Measurements from ENCODE around the gene ASMT. TPM values are rescaled to one million over a fixed set of nuclear protein-coding genes. Genes with fewer than 3 reads are reported as not detected.

Gene ASMT
- total and polyA plus RNA-seq, 3 experiments from 2014 or later, result 0.40 to 2.1 (median 1.9) TPM

DNA sequence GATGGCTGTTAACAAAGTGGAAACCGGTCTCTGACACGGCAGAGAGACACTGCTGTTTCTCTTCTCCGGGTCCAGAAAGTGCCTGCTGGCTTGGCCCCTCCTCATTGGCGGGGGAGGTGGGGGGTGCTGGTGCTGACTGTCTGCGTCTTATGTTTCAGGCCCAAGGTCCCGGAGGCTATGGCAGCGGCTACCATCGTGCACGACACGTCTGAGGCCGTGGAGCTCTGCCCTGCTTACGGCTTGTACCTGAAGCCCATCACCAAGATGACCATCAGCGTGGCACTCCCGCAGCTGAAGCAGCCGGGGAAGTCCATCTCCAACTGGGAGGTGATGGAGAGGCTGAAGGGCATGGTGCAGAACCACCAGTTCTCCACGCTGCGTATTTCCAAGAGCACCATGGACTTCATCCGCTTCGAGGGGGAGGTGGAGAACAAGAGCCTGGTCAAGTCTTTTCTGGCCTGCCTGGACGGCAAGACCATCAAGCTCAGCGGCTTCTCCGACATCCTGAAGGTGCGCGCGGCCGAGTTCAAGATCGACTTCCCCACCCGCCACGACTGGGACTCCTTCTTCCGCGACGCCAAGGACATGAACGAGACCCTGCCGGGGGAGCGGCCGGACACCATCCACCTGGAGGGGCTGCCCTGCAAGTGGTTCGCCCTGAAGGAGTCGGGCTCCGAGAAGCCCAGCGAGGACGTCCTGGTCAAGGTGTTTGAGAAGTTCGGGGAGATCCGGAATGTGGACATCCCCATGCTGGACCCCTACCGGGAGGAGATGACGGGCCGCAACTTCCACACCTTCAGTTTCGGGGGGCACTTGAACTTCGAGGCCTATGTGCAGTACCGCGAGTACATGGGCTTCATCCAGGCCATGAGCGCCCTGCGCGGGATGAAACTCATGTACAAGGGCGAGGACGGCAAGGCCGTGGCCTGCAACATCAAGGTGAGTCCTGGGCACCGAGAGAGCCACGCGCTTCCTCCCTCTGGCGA is 21.3 kb upstream of the ASMT start:
- H3K9me3 ChIP-seq (ENCODE audit: low read length), result no peaks in the 10 kb centered on the region
- H3K4me3 Mint-ChIP-seq, result peak overlapping the region; percentile 90 to 98 (median 92)
- H3K4me3 ChIP-seq (ENCODE audit: low read length), result peak overlapping the region; percentile 73
- CTCF ChIA-PET, result no interaction called here
- peak in 1 of 5 donors; percentile 50 for DNase-seq
- H3K27ac Mint-ChIP-seq, result peak overlapping the region; percentile 75 to 97 (median 92)
- H3K27me3 ChIP-seq (ENCODE audit: insufficient read depth, low read length, poor library complexity, severe bottlenecking), result no peaks in the 10 kb centered on the region
- H3K4me1 Mint-ChIP-seq, result peaks cover 27 to 45% (median 37%) of the 10 kb centered on the region in 3 donors
- H3K27me3 Mint-ChIP-seq, result peaks cover 0 to 3% of the 10 kb centered on the region in 2 donors
- peaks cover 48% of the 10 kb centered on the region for H3K36me3 ChIP-seq (ENCODE audit: insufficient read depth, low read length)
- H3K36me3 Mint-ChIP-seq, result peaks cover 0 to 58% (median 2%) of the 10 kb centered on the region in 3 donors
- H3K27ac ChIP-seq (ENCODE audit: low read depth, low read length), result no peak overlapping the region
- H3K4me1 ChIP-seq (ENCODE audit: insufficient read depth, low read length), result peaks cover 20% of the 10 kb centered on the region
- H3K9me3 Mint-ChIP-seq, result no peaks in the 10 kb centered on the region
- POLR2A ChIA-PET, result no interaction called here

DNA sequence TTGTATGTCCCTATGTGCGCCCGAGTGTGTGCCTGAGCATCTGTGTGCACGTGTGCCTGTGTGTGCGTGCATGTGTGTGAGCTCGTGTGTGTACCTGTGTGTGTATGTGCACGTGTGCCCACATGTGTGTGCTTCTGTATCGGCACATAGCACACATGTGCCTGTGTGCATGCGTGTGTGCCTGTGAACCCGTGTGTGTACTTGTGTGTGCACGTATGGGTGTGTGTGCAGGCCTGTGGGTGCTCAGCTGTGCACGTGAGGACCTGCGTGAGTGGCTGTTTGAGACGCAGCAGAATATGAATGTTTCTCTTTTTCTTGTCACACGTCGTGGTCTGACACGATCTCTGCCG is 19.2 kb upstream of the ASMT start:
- POLR2A ChIA-PET, result no interaction called here
- no peaks in the 10 kb centered on the region for H3K9me3 ChIP-seq (ENCODE audit: low read length)
- H3K27me3 Mint-ChIP-seq, result peaks cover 0 to 2% of the 10 kb centered on the region in 2 donors
- DNase-seq, result no peak
- H3K27ac ChIP-seq (ENCODE audit: low read depth, low read length), result no peak overlapping the region
- H3K27ac Mint-ChIP-seq, result peak overlapping the region in 2 of 8 donors; percentile 57 to 77
- H3K36me3 ChIP-seq (ENCODE audit: insufficient read depth, low read length), result peaks cover 58% of the 10 kb centered on the region
- no peaks in the 10 kb centered on the region for H3K9me3 Mint-ChIP-seq
- peak overlapping the region in 4 of 7 donors; percentile 39 to 81 (median 53) for H3K4me3 Mint-ChIP-seq
- peaks cover 3 to 76% (median 5%) of the 10 kb centered on the region in 3 donors for H3K36me3 Mint-ChIP-seq
- H3K4me1 ChIP-seq (ENCODE audit: insufficient read depth, low read length), result peaks cover 20% of the 10 kb centered on the region
- CTCF ChIA-PET, result no interaction called here
- H3K27me3 ChIP-seq (ENCODE audit: insufficient read depth, low read length, poor library complexity, severe bottlenecking), result no peaks in the 10 kb centered on the region
- H3K4me3 ChIP-seq (ENCODE audit: low read length), result no peak overlapping the region
- H3K4me1 Mint-ChIP-seq, result peaks cover 27 to 43% (median 34%) of the 10 kb centered on the region in 3 donors

DNA sequence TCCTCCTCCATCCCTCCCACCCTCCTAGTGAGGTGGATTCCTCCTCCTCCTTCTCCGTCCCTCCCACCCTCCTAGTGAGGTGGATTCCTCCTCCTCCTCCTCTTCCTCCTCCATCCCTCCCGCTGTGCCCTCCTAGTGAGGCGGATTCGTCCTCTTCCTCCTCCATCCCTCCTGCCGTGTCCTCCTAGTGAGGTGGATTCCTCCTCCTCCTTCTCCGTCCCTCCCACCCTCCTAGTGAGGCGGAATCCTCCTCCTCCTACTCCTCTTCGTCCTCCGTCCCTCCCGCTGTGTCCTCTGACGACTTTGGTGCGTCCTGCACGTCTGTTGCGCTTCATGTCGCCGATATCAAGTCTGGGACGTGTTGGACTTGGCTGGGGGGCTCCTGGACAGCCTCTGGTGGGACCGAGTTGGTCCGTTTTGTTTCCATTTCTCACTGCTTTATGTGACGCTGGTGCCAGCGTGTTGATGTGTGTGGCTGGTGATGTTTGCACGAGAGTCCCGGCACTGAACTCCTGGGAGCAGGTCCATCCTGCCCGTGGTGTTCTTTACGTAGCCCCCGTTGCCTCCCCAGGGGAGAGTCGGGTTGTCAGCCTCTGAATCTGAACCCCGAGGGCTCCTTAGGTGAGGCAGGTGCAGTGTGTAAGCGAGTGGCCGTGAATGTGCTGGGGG is 18.0 kb upstream of the ASMT start:
- no peak for DNase-seq
- POLR2A ChIA-PET, result no interaction called here
- peaks cover 8 to 83% (median 8%) of the 10 kb centered on the region in 3 donors for H3K36me3 Mint-ChIP-seq

GRCh38 chrX:1597345-1598020 is 17.4 kb upstream of the ASMT start:
- DNase-seq, result no peak

More for the DNA sequence above, 18.0 kb upstream of the ASMT start:
- Histone ChIP-seq H3K27me3 (ENCODE audit: insufficient read depth, low read length, poor library complexity, severe bottlenecking) (no peaks in the 10 kb centered on the region), H3K9me3 (ENCODE audit: low read length) (no peaks in the 10 kb centered on the region), H3K36me3 (ENCODE audit: insufficient read depth, low read length) (peaks cover 61% of the 10 kb centered on the region), H3K4me3 (ENCODE audit: low read length) (no peak overlapping the region), H3K4me1 (ENCODE audit: insufficient read depth, low read length) (peaks cover 20% of the 10 kb centered on the region), H3K27ac (ENCODE audit: low read depth, low read length) (no peak overlapping the region)
- Mint-ChIP-seq H3K4me3 (peak overlapping the region in 1 of 7 donors; percentile 29), H3K27me3 (peaks cover 0 to 2% of the 10 kb centered on the region in 2 donors), H3K4me1 (peaks cover 27 to 40% (median 34%) of the 10 kb centered on the region in 3 donors), H3K27ac (peak overlapping the region in 2 of 8 donors; percentile 61 to 67), H3K9me3 (no peaks in the 10 kb centered on the region)
- CTCF ChIA-PET, result no interaction called here

DNA sequence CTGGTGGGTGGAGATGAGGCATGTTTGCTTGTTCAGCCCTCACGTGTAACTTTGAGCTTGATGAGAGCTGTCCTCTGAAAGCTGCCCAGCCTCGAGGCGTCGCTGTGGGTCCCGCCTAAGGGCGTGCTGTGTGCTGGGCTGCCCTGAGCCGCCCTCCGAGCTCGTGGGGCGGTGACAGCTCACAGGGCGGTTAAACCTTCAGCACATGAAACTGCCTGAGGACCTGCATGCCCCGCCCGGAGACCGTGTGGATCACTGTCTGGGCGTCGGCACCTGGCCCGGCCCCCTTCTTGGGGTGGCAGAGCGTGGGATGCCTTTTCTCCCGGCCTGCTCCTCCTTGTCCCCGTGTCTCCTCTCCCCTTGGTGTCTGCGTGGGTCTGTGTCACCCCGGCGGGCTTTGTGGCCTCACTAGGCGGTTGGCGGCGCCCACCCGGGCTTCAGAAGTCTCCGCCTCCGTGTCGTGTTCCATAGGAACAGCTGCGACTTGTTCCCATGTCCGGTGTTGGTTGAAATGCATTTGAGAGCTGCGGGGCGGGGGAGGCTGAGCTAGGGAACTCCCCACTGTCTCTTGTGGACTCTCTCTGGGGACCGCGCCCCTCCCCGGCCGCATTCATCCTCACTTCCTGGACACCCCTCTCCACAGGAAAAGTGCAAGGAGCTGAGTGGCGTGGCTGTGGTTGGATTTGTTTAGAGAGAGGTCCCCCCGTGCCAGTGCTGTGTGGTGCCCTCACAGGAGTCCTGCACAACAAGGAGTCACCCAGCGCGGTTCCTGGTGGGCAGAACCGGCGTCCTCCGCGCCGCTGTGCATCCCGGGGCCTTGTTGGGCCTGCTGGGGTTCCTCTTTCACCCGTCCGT is 16.6 kb upstream of the ASMT start:
- H3K9me3 Mint-ChIP-seq, result no peaks in the 10 kb centered on the region
- POLR2A ChIA-PET, result no interaction called here
- DNase-seq, result no peak
- Histone ChIP-seq H3K9me3 (ENCODE audit: low read length) (no peaks in the 10 kb centered on the region), H3K27ac (ENCODE audit: low read depth, low read length) (no peak overlapping the region), H3K36me3 (ENCODE audit: insufficient read depth, low read length) (peaks cover 63% of the 10 kb centered on the region), H3K27me3 (ENCODE audit: insufficient read depth, low read length, poor library complexity, severe bottlenecking) (no peaks in the 10 kb centered on the region), H3K4me3 (ENCODE audit: low read length) (no peak overlapping the region), H3K4me1 (ENCODE audit: insufficient read depth, low read length) (peaks cover 10% of the 10 kb centered on the region)
- H3K27me3 Mint-ChIP-seq, result no peaks in the 10 kb centered on the region
- no peak overlapping the region for H3K4me3 Mint-ChIP-seq
- H3K27ac Mint-ChIP-seq, result peak overlapping the region in 3 of 8 donors; percentile 50 to 88 (median 77)
- H3K4me1 Mint-ChIP-seq, result peaks cover 20 to 32% (median 26%) of the 10 kb centered on the region in 3 donors
- CTCF ChIA-PET, result no interaction called here
- H3K36me3 Mint-ChIP-seq, result peaks cover 14 to 85% (median 15%) of the 10 kb centered on the region in 3 donors

More at GRCh38 chrX:1597345-1598020, 17.4 kb upstream of the ASMT start:
- ChIA-PET POLR2A (no interaction called here), CTCF (no interaction called here)
- Histone ChIP-seq H3K4me1 (ENCODE audit: insufficient read depth, low read length) (peaks cover 18% of the 10 kb centered on the region), H3K27me3 (ENCODE audit: insufficient read depth, low read length, poor library complexity, severe bottlenecking) (no peaks in the 10 kb centered on the region), H3K36me3 (ENCODE audit: insufficient read depth, low read length) (peaks cover 63% of the 10 kb centered on the region), H3K9me3 (ENCODE audit: low read length) (no peaks in the 10 kb centered on the region), H3K4me3 (ENCODE audit: low read length) (no peak overlapping the region), H3K27ac (ENCODE audit: low read depth, low read length) (no peak overlapping the region)
- Mint-ChIP-seq H3K27me3 (no peaks in the 10 kb centered on the region), H3K27ac (peak overlapping the region in 3 of 8 donors; percentile 55 to 67 (median 61)), H3K36me3 (peaks cover 13 to 86% (median 14%) of the 10 kb centered on the region in 3 donors), H3K4me1 (peaks cover 27 to 39% (median 34%) of the 10 kb centered on the region in 3 donors), H3K9me3 (no peaks in the 10 kb centered on the region), H3K4me3 (no peak overlapping the region)

GRCh38 chrX:1598876-1599790 is 15.7 kb upstream of the ASMT start:
- Histone ChIP-seq H3K27ac (ENCODE audit: low read depth, low read length) (no peak overlapping the region), H3K27me3 (ENCODE audit: insufficient read depth, low read length, poor library complexity, severe bottlenecking) (no peaks in the 10 kb centered on the region), H3K4me3 (ENCODE audit: low read length) (no peak overlapping the region), H3K4me1 (ENCODE audit: insufficient read depth, low read length) (peaks cover 3% of the 10 kb centered on the region), H3K9me3 (ENCODE audit: low read length) (no peaks in the 10 kb centered on the region), H3K36me3 (ENCODE audit: insufficient read depth, low read length) (peaks cover 56% of the 10 kb centered on the region)
- no peaks in the 10 kb centered on the region for H3K27me3 Mint-ChIP-seq
- peak overlapping the region in 2 of 8 donors; percentile 0 to 50 for H3K27ac Mint-ChIP-seq
- no peak overlapping the region for H3K4me3 Mint-ChIP-seq
- ChIA-PET POLR2A (no interaction called here), CTCF (no interaction called here)
- H3K4me1 Mint-ChIP-seq, result peaks cover 13 to 24% (median 22%) of the 10 kb centered on the region in 3 donors
- no peak for DNase-seq
- no peaks in the 10 kb centered on the region for H3K9me3 Mint-ChIP-seq
- H3K36me3 Mint-ChIP-seq, result peaks cover 15 to 79% (median 16%) of the 10 kb centered on the region in 3 donors
